ENCODE data around the gene ARRDC2.
"Not testable (repeated sequence)": the region's sequence is repeated elsewhere in the genome, so short reads cannot be mapped to it uniquely, and the experiment has no call there.

ARRDC2 gene

GRCh38 chr19:17985037-17985818 is 22.7 kb upstream of the ARRDC2 start:
- Histone ChIP-seq H3K9me3 (ENCODE audit: insufficient read depth, low read depth, low read length) (peaks cover 5% of the 10 kb centered on the region), H3K27ac (ENCODE audit: low read depth, low read length) (no peak overlapping the region), H2AK5ac (ENCODE audit: low read length) (no peak overlapping the region), H3K27me3 (ENCODE audit: insufficient read depth, low read length) (no peaks in the 10 kb centered on the region), H4K91ac (ENCODE audit: low read depth, low read length) (no peak overlapping the region), H3K4me1 (ENCODE audit: control insufficient read depth in 1 of 2, insufficient read depth in 2 of 2, low read length in 2 of 2) (no peaks in the 10 kb centered on the region), H3K4me3 (ENCODE audit: low read depth, low read length) (no peak overlapping the region), H3K79me2 (ENCODE audit: control insufficient read depth, insufficient read depth, low read length, poor library complexity) (no peaks in the 10 kb centered on the region), H2BK12ac (ENCODE audit: low read length) (no peak overlapping the region), H2AFZ (ENCODE audit: insufficient read depth, low read length, poor library complexity) (no peak overlapping the region), H3K4ac (ENCODE audit: low read depth, low read length) (no peak overlapping the region), H3K36me3 (ENCODE audit: control insufficient read depth in 1 of 2, insufficient read depth in 2 of 2, low read length in 2 of 2) (no peaks in the 10 kb centered on the region), H2BK5ac (ENCODE audit: low read depth, low read length, poor library complexity) (no peak overlapping the region), H3K9ac (ENCODE audit: low read length) (no peak overlapping the region), H3K4me2 (ENCODE audit: low read length) (no peak overlapping the region), H4K8ac (ENCODE audit: low read depth, low read length) (no peak overlapping the region), H4K12ac (ENCODE audit: low read depth, low read length) (no peak overlapping the region), H3K23ac (ENCODE audit: low read length) (no peak overlapping the region), H2BK120ac (ENCODE audit: insufficient read depth, low read length, poor library complexity) (no peak overlapping the region), H3K18ac (ENCODE audit: low read length) (no peak overlapping the region), H3K79me1 (ENCODE audit: low read length) (no peaks in the 10 kb centered on the region), H3K14ac (ENCODE audit: low read length) (no peak overlapping the region)
- no peak for DNase-seq
- no CpG with 5 or more reads among the region's 17 CpGs for WGBS (ENCODE audit: extremely low coverage, insufficient coverage, insufficient read length)

DNA sequence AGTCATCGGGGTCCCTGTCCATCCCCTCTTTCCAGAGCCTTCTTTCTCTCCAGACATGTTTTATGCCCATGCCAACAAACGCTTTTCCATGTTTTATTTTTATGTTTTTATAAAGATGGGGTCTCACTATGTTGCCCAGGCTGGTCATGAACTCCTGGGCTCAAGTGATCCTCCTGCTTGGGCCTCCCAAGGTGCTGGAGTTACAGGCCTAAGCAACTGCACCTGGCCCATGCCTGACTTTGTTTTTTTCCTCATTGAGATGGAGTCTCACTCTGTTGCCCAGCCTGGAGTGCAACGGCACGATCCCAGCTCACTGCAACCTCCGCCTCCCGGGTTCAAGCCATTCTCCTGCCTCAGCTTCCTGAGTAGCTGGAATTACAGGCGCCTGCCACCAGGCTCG is 21.4 kb upstream of the ARRDC2 start:
- not testable (repeated sequence) for H3K27ac ChIP-seq (ENCODE audit: low read depth, low read length); H3K79me2 ChIP-seq (ENCODE audit: control insufficient read depth, insufficient read depth, low read length, poor library complexity); H3K9ac ChIP-seq (ENCODE audit: low read length); H3K9me3 ChIP-seq (ENCODE audit: insufficient read depth, low read depth, low read length); H4K91ac ChIP-seq (ENCODE audit: low read depth, low read length); H3K18ac ChIP-seq (ENCODE audit: low read length); H3K4ac ChIP-seq (ENCODE audit: low read depth, low read length); H3K79me1 ChIP-seq (ENCODE audit: low read length); H3K23ac ChIP-seq (ENCODE audit: low read length); H3K36me3 ChIP-seq (ENCODE audit: control insufficient read depth in 1 of 2, insufficient read depth in 2 of 2, low read length in 2 of 2); H3K4me1 ChIP-seq (ENCODE audit: control insufficient read depth in 1 of 2, insufficient read depth in 2 of 2, low read length in 2 of 2); H2AFZ ChIP-seq (ENCODE audit: insufficient read depth, low read length, poor library complexity); H3K4me3 ChIP-seq (ENCODE audit: low read depth, low read length); H2BK5ac ChIP-seq (ENCODE audit: low read depth, low read length, poor library complexity); H2AK5ac ChIP-seq (ENCODE audit: low read length); H3K4me2 ChIP-seq (ENCODE audit: low read length); H3K27me3 ChIP-seq (ENCODE audit: insufficient read depth, low read length); H2BK12ac ChIP-seq (ENCODE audit: low read length); H4K8ac ChIP-seq (ENCODE audit: low read depth, low read length); H3K14ac ChIP-seq (ENCODE audit: low read length); H2BK120ac ChIP-seq (ENCODE audit: insufficient read depth, low read length, poor library complexity); H4K12ac ChIP-seq (ENCODE audit: low read depth, low read length); DNase-seq
- no CpG with 5 or more reads among the region's 8 CpGs for WGBS (ENCODE audit: extremely low coverage, insufficient coverage, insufficient read length)

DNA sequence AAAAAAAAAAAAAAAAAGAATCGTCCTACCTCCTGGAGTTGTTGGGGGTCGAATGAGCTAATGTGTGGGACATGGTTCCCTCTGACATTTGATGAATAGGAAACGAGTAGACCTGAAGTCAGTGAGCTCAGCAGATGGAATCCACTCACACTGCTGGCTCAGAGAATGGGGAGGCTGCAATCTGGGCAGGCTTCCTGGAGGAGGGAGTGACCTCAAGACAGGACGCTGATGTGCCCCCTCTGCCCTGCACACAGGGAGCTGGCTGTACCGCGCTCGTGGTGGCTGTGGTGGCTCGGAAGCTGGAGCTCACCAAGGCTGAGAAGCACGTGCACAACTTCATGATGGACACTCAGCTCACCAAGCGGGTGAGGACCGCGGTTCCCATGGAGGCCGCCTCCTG is 19.8 kb upstream of the ARRDC2 start:
- Histone ChIP-seq H3K9ac (ENCODE audit: low read length) (no peak overlapping the region), H3K79me1 (ENCODE audit: low read length) (no peaks in the 10 kb centered on the region), H2BK5ac (ENCODE audit: low read depth, low read length, poor library complexity) (no peak overlapping the region), H4K8ac (ENCODE audit: low read depth, low read length) (no peak overlapping the region), H3K4me1 (ENCODE audit: control insufficient read depth in 1 of 2, insufficient read depth in 2 of 2, low read length in 2 of 2) (no peaks in the 10 kb centered on the region), H2BK12ac (ENCODE audit: low read length) (no peak overlapping the region), H3K4me2 (ENCODE audit: low read length) (no peak overlapping the region), H2AFZ (ENCODE audit: insufficient read depth, low read length, poor library complexity) (no peak overlapping the region), H3K18ac (ENCODE audit: low read length) (no peak overlapping the region), H3K4ac (ENCODE audit: low read depth, low read length) (no peak overlapping the region), H3K9me3 (ENCODE audit: insufficient read depth, low read depth, low read length) (peaks cover 4% of the 10 kb centered on the region), H3K27me3 (ENCODE audit: insufficient read depth, low read length) (no peaks in the 10 kb centered on the region), H3K14ac (ENCODE audit: low read length) (no peak overlapping the region), H3K27ac (ENCODE audit: low read depth, low read length) (no peak overlapping the region), H3K23ac (ENCODE audit: low read length) (no peak overlapping the region), H2AK5ac (ENCODE audit: low read length) (no peak overlapping the region), H4K91ac (ENCODE audit: low read depth, low read length) (no peak overlapping the region), H4K12ac (ENCODE audit: low read depth, low read length) (no peak overlapping the region), H3K36me3 (ENCODE audit: control insufficient read depth in 1 of 2, insufficient read depth in 2 of 2, low read length in 2 of 2) (no peaks in the 10 kb centered on the region), H2BK120ac (ENCODE audit: insufficient read depth, low read length, poor library complexity) (no peak overlapping the region), H3K79me2 (ENCODE audit: control insufficient read depth, insufficient read depth, low read length, poor library complexity) (no peaks in the 10 kb centered on the region), H3K4me3 (ENCODE audit: low read depth, low read length) (no peak overlapping the region)
- no CpG with 5 or more reads among the region's 13 CpGs for WGBS (ENCODE audit: extremely low coverage, insufficient coverage, insufficient read length)
- no peak for DNase-seq

- no peak overlapping the region for H3K18ac ChIP-seq (ENCODE audit: low read length)
- no CpG with 5 or more reads among the region's 16 CpGs for WGBS (ENCODE audit: extremely low coverage, insufficient coverage, insufficient read length)
- no peak overlapping the region for H3K4me2 ChIP-seq (ENCODE audit: low read length)
Observed at GRCh38 chr19:17989425-17990094, 18.4 kb upstream of the ARRDC2 start.

More at GRCh38 chr19:17989425-17990094, 18.4 kb upstream of the ARRDC2 start:
- no peak overlapping the region for H3K27ac ChIP-seq (ENCODE audit: low read depth, low read length)
- no peak overlapping the region for H2AFZ ChIP-seq (ENCODE audit: insufficient read depth, low read length, poor library complexity)
- no peak for DNase-seq
- no peaks in the 10 kb centered on the region for H3K36me3 ChIP-seq (ENCODE audit: control insufficient read depth in 1 of 2, insufficient read depth in 2 of 2, low read length in 2 of 2)
- no peak overlapping the region for H3K4ac ChIP-seq (ENCODE audit: low read depth, low read length)
- no peak overlapping the region for H3K4me3 ChIP-seq (ENCODE audit: low read depth, low read length)
- H3K9me3 ChIP-seq (ENCODE audit: insufficient read depth, low read depth, low read length) = peaks cover 4% of the 10 kb centered on the region
- H2BK120ac ChIP-seq (ENCODE audit: insufficient read depth, low read length, poor library complexity) = no peak overlapping the region
- no peak overlapping the region for H4K91ac ChIP-seq (ENCODE audit: low read depth, low read length)
- no peak overlapping the region for H3K9ac ChIP-seq (ENCODE audit: low read length)
- no peaks in the 10 kb centered on the region for H3K4me1 ChIP-seq (ENCODE audit: control insufficient read depth in 1 of 2, insufficient read depth in 2 of 2, low read length in 2 of 2)
- no peak overlapping the region for H2BK5ac ChIP-seq (ENCODE audit: low read depth, low read length, poor library complexity)
- H3K23ac ChIP-seq (ENCODE audit: low read length) = no peak overlapping the region
- H4K8ac ChIP-seq (ENCODE audit: low read depth, low read length) = no peak overlapping the region
- no peak overlapping the region for H2AK5ac ChIP-seq (ENCODE audit: low read length)
- H3K27me3 ChIP-seq (ENCODE audit: insufficient read depth, low read length) = no peaks in the 10 kb centered on the region
- no peaks in the 10 kb centered on the region for H3K79me1 ChIP-seq (ENCODE audit: low read length)
- H2BK12ac ChIP-seq (ENCODE audit: low read length) = no peak overlapping the region
- H3K79me2 ChIP-seq (ENCODE audit: control insufficient read depth, insufficient read depth, low read length, poor library complexity) = no peaks in the 10 kb centered on the region
- no peak overlapping the region for H3K14ac ChIP-seq (ENCODE audit: low read length)
- H4K12ac ChIP-seq (ENCODE audit: low read depth, low read length) = no peak overlapping the region

Measured in trophoblast cell (in vitro differentiated cells and primary cell).